HG02884 (cell line): ENCODE measurements around the gene NT5M.
"Not testable (repeated sequence)": the region's sequence is repeated elsewhere in the genome, so short reads cannot be mapped to it uniquely, and the experiment has no call there.

Experiments used
- ATAC-seq: cut with Tn5 transposase; IDR thresholded peaks from one replicate; pipeline ENCODE4 v1.9.1; 2021; ENCODE audit warnings: mild to moderate bottlenecking, moderate library complexity; ENCODE audit not compliant: unreplicated experiment

NT5M gene

GRCh38 chr17:17370711-17371110 lies 67.5 kb downstream of the NT5M start:
- ATAC-seq: no peak

- ATAC-seq: no peak
Measured at GRCh38 chr17:17372856-17373520, 69.8 kb downstream of the NT5M start.

- ATAC-seq: no peak
Measured at GRCh38 chr17:17375841-17376240, 72.7 kb downstream of the NT5M start.

GRCh38 chr17:17376362-17376761 lies 73.2 kb downstream of the NT5M start:
- ATAC-seq: no peak

- no peak for ATAC-seq
Measured at GRCh38 chr17:17377071-17377967, 74.1 kb downstream of the NT5M start.

GRCh38 chr17:17379197-17379991 lies 76.2 kb downstream of the NT5M start:
- ATAC-seq: no peak

- no peak for ATAC-seq
Measured at GRCh38 chr17:17380145-17380925, 77.2 kb downstream of the NT5M start.

GRCh38 chr17:17381446-17382064 lies 78.4 kb downstream of the NT5M start:
- ATAC-seq: no peak

- no peak for ATAC-seq
Measured at GRCh38 chr17:17382065-17382459, 78.9 kb downstream of the NT5M start.

GRCh38 chr17:17382971-17383370 lies 79.8 kb downstream of the NT5M start:
- ATAC-seq: no peak

GRCh38 chr17:17383431-17384290 lies 80.5 kb downstream of the NT5M start:
- ATAC-seq: not testable (repeated sequence)

- ATAC-seq: no peak
Measured at GRCh38 chr17:17384291-17384615, 81.1 kb downstream of the NT5M start.

- no peak for ATAC-seq
Measured at GRCh38 chr17:17384961-17385360, 81.8 kb downstream of the NT5M start.

- ATAC-seq: no peak
Measured at GRCh38 chr17:17385491-17385890, 82.3 kb downstream of the NT5M start.

- no peak for ATAC-seq
Measured at GRCh38 chr17:17386094-17386800, 83.1 kb downstream of the NT5M start.

GRCh38 chr17:17387017-17387497 lies 83.9 kb downstream of the NT5M start:
- ATAC-seq: no peak

GRCh38 chr17:17387498-17388362 lies 84.6 kb downstream of the NT5M start:
- ATAC-seq: no peak
